GM03348 (cell line): ENCODE measurements around the gene WDR6.
"Not testable (repeated sequence)": the region's sequence is repeated elsewhere in the genome, so short reads cannot be mapped to it uniquely, and the experiment has no call there.

Experiments used
- DNase-seq: peaks from one replicate; pipeline ENCODE4 v3.0.0; 2012; ENCODE audit warnings: low spot score

Gene WDR6

GRCh38 chr3:48991851-48992545 lies 15.2 kb upstream of the WDR6 start:
- no peak for DNase-seq

GRCh38 chr3:48993834-48994233 lies 13.4 kb upstream of the WDR6 start:
- DNase-seq: no peak

DNA sequence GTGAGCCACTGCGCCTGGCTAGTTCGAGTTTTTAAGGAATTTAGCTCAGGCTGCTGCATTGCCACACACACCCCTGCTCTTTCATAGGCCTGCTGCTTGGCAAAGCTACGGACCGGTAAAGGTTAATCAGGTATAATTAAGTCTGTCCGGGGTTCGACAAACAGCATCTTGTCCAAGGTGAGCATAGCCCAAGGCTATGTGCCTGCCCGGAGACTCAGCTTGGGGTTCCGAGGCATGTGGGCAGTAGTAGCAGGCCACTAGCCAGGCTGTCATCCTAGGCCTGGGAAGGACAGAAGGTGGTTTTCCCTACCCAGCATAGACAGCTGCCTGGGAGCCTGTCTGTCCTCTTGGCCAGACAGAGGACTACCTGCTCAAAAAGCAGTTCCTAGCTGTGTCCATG lies 10.6 kb upstream of the WDR6 start:
- no peak for DNase-seq

GRCh38 chr3:48997102-48997635 lies 10.0 kb upstream of the WDR6 start:
- no peak for DNase-seq

GRCh38 chr3:48997714-48998637 lies 9.2 kb upstream of the WDR6 start:
- no peak for DNase-seq

GRCh38 chr3:48999085-48999858 lies 7.9 kb upstream of the WDR6 start:
- DNase-seq: no peak

GRCh38 chr3:49001155-49001554 lies 6.0 kb upstream of the WDR6 start:
- no peak for DNase-seq

DNA sequence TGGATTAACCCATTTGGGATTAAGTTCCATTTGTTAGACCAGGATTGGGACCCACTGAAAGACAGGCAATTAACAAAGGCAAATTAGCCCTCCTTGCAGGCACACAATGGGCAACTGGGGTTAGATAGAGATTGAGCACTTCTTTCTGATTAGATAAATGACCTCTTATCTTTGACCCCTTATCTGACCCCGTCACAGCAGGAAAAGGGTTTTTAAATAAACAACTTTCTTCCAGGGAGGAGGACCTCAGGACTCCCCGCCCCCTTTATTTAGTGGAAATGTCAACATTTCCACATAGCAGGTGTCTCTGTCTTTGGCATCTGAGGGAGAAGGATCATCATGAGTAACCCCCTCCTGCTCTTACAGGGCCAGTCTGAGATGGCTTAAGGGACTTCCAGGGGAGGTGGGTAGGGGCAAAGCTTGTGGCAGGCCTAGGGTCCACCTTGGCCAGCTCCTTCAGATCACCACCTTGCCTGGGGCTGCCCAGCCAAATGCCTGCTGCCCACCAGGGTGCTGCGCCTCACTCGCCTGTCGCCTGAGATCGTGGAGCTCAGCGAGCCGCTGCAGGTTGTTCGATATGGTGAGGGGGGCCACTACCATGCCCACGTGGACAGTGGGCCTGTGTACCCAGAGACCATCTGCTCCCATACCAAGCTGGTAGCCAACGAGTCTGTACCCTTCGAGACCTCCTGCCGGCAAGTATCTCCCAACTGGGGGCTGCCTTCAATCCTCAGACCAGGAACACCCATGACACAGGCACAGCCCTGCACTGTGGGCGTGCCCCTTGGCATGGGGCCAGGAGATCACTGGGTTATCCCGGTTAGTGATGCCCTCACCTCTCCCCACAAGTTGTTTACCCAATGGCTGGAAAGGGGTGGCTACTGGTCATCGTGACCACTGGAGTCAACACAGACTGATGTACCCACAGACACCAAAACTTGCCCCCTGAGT lies 2.6 kb upstream of the WDR6 start:
- DNase-seq: no peak

GRCh38 chr3:49005303-49005680 lies 1.9 kb upstream of the WDR6 start:
- no peak for DNase-seq

DNA sequence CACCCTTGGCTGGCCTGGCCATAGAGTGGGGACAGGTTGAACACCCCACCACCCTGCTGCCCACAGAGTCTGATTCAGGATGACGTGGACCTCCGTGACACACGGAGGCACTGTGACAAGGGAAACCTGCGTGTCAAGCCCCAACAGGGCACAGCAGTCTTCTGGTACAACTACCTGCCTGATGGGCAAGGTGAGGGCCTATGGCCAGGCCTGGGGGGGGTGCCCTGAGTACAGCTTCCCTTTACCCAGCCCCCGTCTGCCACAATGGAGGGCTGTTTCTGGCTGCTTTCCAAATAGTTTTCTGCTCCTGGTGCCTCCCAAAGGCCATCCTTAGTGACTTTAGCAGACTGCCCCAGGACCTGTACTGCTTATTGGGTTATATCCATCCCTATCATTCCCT lies 1.2 kb upstream of the WDR6 start:
- no peak for DNase-seq

DNA sequence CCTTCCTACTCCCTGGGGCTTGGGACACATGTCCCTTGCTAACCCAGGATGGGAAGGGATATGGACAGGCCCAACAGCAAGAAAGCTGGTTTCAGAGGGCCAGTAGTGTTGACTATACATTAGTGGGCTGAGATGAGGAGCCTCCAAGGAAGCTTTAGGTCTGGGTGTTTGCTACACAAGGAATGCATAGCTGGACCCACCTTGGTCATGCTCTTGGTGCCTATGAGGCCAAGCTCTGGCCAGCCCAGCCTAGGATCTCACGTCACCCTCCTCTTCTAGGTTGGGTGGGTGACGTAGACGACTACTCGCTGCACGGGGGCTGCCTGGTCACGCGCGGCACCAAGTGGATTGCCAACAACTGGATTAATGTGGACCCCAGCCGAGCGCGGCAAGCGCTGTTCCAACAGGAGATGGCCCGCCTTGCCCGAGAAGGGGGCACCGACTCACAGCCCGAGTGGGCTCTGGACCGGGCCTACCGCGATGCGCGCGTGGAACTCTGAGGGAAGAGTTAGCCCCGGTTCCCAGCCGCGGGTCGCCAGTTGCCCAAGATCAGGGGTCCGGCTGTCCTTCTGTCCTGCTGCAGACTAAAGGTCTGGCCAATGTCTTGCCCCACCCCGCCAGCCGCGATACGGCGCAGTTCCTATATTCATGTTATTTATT lies 653 bp upstream of the WDR6 start:
- peak; percentile 48 for DNase-seq

GRCh38 chr3:49007771-49008528 lies 759 bp downstream of the WDR6 start:
- DNase-seq: peak; percentile 96

- not testable (repeated sequence) for DNase-seq
Observed at GRCh38 chr3:49008627-49009026, 1.4 kb downstream of the WDR6 start.

GRCh38 chr3:49009396-49009795 lies 2.2 kb downstream of the WDR6 start:
- DNase-seq: no peak

DNA sequence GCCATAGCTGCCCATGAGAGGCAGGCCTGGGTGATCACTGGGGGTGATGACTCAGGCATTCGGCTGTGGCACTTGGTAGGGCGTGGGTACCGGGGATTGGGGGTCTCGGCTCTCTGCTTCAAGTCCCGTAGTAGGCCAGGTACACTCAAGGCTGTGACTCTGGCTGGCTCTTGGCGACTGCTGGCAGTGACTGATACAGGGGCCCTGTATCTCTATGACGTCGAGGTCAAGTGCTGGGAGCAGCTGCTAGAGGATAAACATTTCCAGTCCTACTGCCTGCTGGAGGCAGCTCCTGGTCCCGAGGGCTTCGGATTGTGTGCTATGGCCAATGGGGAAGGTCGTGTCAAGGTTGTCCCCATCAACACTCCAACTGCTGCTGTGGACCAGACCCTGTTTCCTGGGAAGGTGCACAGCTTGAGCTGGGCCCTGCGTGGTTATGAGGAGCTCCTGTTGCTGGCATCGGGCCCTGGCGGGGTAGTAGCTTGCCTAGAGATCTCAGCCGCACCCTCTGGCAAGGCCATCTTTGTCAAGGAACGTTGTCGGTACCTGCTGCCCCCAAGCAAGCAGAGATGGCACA lies 5.3 kb downstream of the WDR6 start:
- no peak for DNase-seq

GRCh38 chr3:49013113-49013737 lies 6.0 kb downstream of the WDR6 start:
- DNase-seq: no peak

DNA sequence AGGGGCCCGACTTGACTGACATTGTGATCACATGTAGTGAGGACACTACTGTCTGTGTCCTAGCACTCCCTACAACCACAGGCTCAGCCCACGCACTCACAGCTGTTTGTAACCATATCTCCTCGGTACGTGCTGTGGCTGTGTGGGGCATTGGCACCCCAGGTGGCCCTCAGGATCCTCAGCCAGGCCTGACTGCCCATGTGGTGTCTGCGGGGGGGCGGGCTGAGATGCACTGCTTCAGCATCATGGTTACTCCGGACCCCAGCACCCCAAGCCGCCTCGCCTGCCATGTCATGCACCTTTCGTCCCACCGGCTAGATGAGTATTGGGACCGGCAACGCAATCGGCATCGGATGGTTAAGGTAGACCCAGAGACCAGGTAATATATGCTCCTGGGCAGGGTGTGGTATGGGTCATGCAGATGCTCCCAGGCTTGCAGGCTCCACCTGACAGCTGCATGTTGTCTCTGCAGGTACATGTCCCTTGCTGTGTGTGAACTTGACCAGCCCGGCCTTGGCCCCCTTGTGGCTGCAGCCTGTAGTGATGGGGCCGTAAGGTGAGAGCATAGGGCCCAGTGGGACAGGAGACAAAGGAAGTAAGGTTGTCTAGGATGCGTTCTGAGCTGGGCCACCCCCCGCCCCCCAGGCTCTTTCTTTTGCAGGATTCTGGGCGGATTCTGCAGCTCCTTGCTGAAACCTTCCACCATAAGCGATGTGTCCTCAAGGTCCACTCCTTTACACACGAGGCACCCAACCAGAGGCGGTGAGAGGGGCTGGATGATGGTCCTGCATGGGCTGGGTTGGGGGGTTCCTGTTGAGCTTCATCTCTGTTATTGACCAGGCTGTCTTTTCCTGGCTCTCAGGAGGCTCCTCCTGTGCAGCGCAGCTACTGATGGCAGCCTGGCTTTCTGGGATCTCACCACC lies 6.8 kb downstream of the WDR6 start:
- peak; percentile 48 for DNase-seq

DNA sequence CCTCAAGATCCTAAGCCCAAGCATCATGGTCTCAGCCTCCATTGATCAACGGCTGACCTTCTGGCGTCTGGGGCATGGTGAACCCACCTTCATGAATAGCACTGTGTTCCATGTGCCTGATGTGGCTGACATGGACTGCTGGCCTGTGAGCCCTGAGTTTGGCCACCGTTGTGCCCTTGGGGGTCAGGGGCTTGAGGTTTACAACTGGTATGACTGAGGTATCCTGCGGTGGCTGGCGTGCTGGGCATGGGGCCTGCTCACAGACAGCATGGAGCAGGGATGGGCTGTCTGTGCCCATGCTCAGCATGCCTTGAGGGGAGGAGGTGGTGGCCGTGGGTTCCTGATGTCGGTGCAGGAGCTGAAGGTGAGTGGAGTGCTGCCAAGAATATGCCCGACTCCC lies 7.9 kb downstream of the WDR6 start:
- DNase-seq: no peak
